H1 (cell line): ENCODE data around the gene CADM2. TPM values are rescaled to one million over a fixed set of nuclear protein-coding genes. Genes with fewer than 3 reads are reported as not detected.

ENCODE experiments used
- BACH1 ChIP-seq: IDR thresholded peaks from 2 replicates; pipeline ENCODE4 v1.6.1; 2012; ENCODE audit warnings: low read length, improper control_type of control experiment
- CHD7 ChIP-seq: fragments of 300-600 bp; sonication (generic); IDR thresholded peaks from 2 replicates; pipeline ENCODE4 v1.7.1; 2012; ENCODE audit warnings: low read length, moderate library complexity, mild to moderate bottlenecking, inconsistent platforms; ENCODE audit not compliant: insufficient replicate concordance
- MAFK ChIP-seq: IDR thresholded peaks from 2 replicates; pipeline ENCODE4 v1.6.1; 2012; ENCODE audit warnings: low read depth, mild to moderate bottlenecking, improper control_type of control experiment, low read length
- RAD21 ChIP-seq, 2 experiments: IDR thresholded peaks in 1 of 2; conservative IDR thresholded peaks in 1 of 2; 2 replicates each; pipeline ENCODE4 v1.6.1; 2011; ENCODE audit warnings: low read depth in 2 of 2, low read length in 2 of 2, improper control_type of control experiment in 1 of 2, inconsistent platforms in 1 of 2, mild to moderate bottlenecking in 1 of 2, moderate library complexity in 1 of 2
- SAP30 ChIP-seq: fragments of 300-600 bp; sonication (generic); IDR thresholded peaks from 2 replicates; pipeline ENCODE4 v1.7.1; 2012; ENCODE audit warnings: low read length, moderate library complexity, mild to moderate bottlenecking, inconsistent platforms; ENCODE audit not compliant: insufficient read depth, insufficient replicate concordance
- SIRT6 ChIP-seq: IDR thresholded peaks from one replicate; pipeline ENCODE4 v1.7.1; 2012; ENCODE audit warnings: low read length, inconsistent platforms
- SP2 ChIP-seq: IDR thresholded peaks from 2 replicates; pipeline ENCODE4 v1.6.1; 2012; ENCODE audit warnings: mild to moderate bottlenecking, low read length, inconsistent platforms
- TAF1 ChIP-seq: IDR thresholded peaks from 2 replicates; pipeline ENCODE4 v1.6.1; 2011; ENCODE audit warnings: mild to moderate bottlenecking, low read depth, low read length
- polyA plus RNA-seq, 7 experiments: library from polyadenylated mRNA; depleted of rRNA in 3 of 7; stranded (reverse) in 5 of 7; unstranded in 2 of 7; fragments of >200 nt in 5 of 7; fragments of 200-250 nt in 2 of 7; gene quantifications; 1 replicate in 5 of 7; 2 replicates in 1 of 7; 4 replicates in 1 of 7; pipeline versions ENCODE4 v1.2.1 to v1.2.3, GENCODE V29; 2011 to 2013; ENCODE audit warnings: missing spikeins in 2 of 7, mixed read lengths in 2 of 7
- total RNA-seq: library from RNA; stranded (reverse); fragmentation: NEBNext Ultra II Directional; extraction: Animal tissue kit (Norgen Biotek cat#: 25700); gene quantifications from 2 replicates; pipeline ENCODE4 v1.2.1, GENCODE V29; 2021

The CADM2 gene
- total and polyA plus RNA-seq, 2 of the 8 experiments (the other 6 are each of a cell fraction or from before 2014, with no cell fraction given), result 14.9 to 20.9 TPM

GRCh38 chr3:84961521-84962255, 2.9 kb downstream of the CADM2 start (continued):
- TF ChIP-seq MAFK (no peak), SP2 (no peak), SIRT6 (no peak), BACH1 (no peak), SAP30 (no peak), CHD7 (no peak), RAD21 (IDR thresholded peaks at IDR 0.05 in 1 of 2, conservative IDR thresholded peaks at IDR 0.05 in 1 of 2; ENCODE audit: low read depth in 2 of 2, low read length in 2 of 2) (no peak), TAF1 (no peak)
- TF ChIP-seq, all 59 proteins: peak for 0
